Hematopoietic multipotent progenitor cell (in vitro differentiated cells): ENCODE data around the gene N4BP3. TPM values are rescaled to one million over a fixed set of nuclear protein-coding genes. Genes with fewer than 3 reads are reported as not detected.
A peak's percentile ranks its signal among the peaks of the same experiment; 100 is the strongest.
"Not testable (repeated sequence)": the region's sequence is repeated elsewhere in the genome, so short reads cannot be mapped to it uniquely, and the experiment has no call there.

Source experiments
- DNase-seq, 3 donors: peaks; one replicate each; pipeline ENCODE4 v3.0.0-alpha.2; 2011 to 2015; ENCODE audit warnings: low read depth in 2 of 3, low spot score in 2 of 3
- total RNA-seq: library from RNA; depleted of rRNA; stranded (reverse); fragments of >200 nt; gene quantifications from one replicate; pipeline ENCODE4 v1.2.3, GENCODE V29; 2012

The N4BP3 gene
- total RNA-seq, 1 donor: 5.1 TPM

GRCh38 chr5:178121391-178122276, 8.3 kb downstream of the N4BP3 start:
- DNase-seq: no peak

GRCh38 chr5:178122346-178122745, 9.0 kb downstream of the N4BP3 start:
- DNase-seq: no peak

GRCh38 chr5:178123094-178123965, 10.0 kb downstream of the N4BP3 start:
- DNase-seq: no peak

GRCh38 chr5:178123966-178124925, 10.9 kb downstream of the N4BP3 start:
- no peak for DNase-seq

- DNase-seq: no peak
These were observed 12.0 kb downstream of the N4BP3 start for GRCh38 chr5:178125253-178125906.

- DNase-seq: no peak
These were observed 13.2 kb downstream of the N4BP3 start for GRCh38 chr5:178126556-178126955.

- peak in 2 of 3 donors; percentile 47 to 57 for DNase-seq
These were observed 14.1 kb downstream of the N4BP3 start for GRCh38 chr5:178127300-178128009.

- no peak for DNase-seq
These were observed 16.0 kb downstream of the N4BP3 start for GRCh38 chr5:178129296-178129695.

GRCh38 chr5:178130234-178130575, 16.9 kb downstream of the N4BP3 start:
- not testable (repeated sequence) for DNase-seq

GRCh38 chr5:178130576-178131445, 17.5 kb downstream of the N4BP3 start, which contains the start of gene RMND5B:
Gene RMND5B, plus strand, starts transcription at chr5:178131014. Its CDS starts 7,106 bp downstream, at chr5:178138120.
- DNase-seq: peak; percentile 61 to 81 (median 79)

GRCh38 chr5:178131446-178131996, 18.2 kb downstream of the N4BP3 start:
- no peak for DNase-seq

- no peak for DNase-seq
These were observed 23.7 kb downstream of the N4BP3 start for GRCh38 chr5:178136990-178137389.

- no peak for DNase-seq
These were observed 24.7 kb downstream of the N4BP3 start for GRCh38 chr5:178137991-178138390.

- DNase-seq: no peak
These were observed 28.2 kb downstream of the N4BP3 start for GRCh38 chr5:178141550-178141949.

GRCh38 chr5:178142642-178143041, 29.3 kb downstream of the N4BP3 start:
- no peak for DNase-seq

GRCh38 chr5:178143246-178143645, 29.9 kb downstream of the N4BP3 start:
- DNase-seq: no peak

GRCh38 chr5:178143901-178144300, 30.6 kb downstream of the N4BP3 start:
- no peak for DNase-seq
